DOHH2 (cell line): ENCODE results near the gene CCDC89.
"Not testable (repeated sequence)": the region's sequence is repeated elsewhere in the genome, so short reads cannot be mapped to it uniquely, and the experiment has no call there.

Experiments
- H3F3A ChIP-seq: fragments of 200-600 bp; sonication (generic), shearing (Covaris generic); 2 replicates; pipeline ENCODE4 v1.6.0; 2016; ENCODE audit warnings: antibody characterized with exemption, mild to moderate bottlenecking; ENCODE audit not compliant: control insufficient read depth, insufficient read depth
- H3K27ac ChIP-seq: fragments of 200-600 bp; sonication (generic); 2 replicates; pipeline ENCODE4 v1.5.1; 2014; ENCODE audit warnings: low read depth, mild to moderate bottlenecking, low read length, moderate library complexity
- H3K27me3 ChIP-seq: fragments of 200-600 bp; sonication (generic); 2 replicates; pipeline ENCODE4 v1.6.1; 2014; ENCODE audit warnings: mild to moderate bottlenecking, low read length, mixed read lengths; ENCODE audit not compliant: control insufficient read depth
- H3K36me3 ChIP-seq: fragments of 200-600 bp; sonication (generic); 2 replicates; pipeline ENCODE4 v1.6.1; 2014; ENCODE audit warnings: mild to moderate bottlenecking, low read length, moderate library complexity, mixed read lengths; ENCODE audit not compliant: control insufficient read depth
- H3K4me1 ChIP-seq: fragments of 200-600 bp; sonication (generic); 2 replicates; pipeline ENCODE4 v1.6.1; 2014; ENCODE audit warnings: mild to moderate bottlenecking, low read length, mixed read lengths; ENCODE audit not compliant: control insufficient read depth
- H3K4me2 ChIP-seq: fragments of 200-600 bp; sonication (generic); 2 replicates; pipeline ENCODE4 v1.6.0; 2014; ENCODE audit warnings: mild to moderate bottlenecking, low read length, moderate library complexity
- H3K4me3 ChIP-seq: fragments of 200-600 bp; sonication (generic); 2 replicates; pipeline ENCODE4 v1.5.1; 2014; ENCODE audit warnings: mild to moderate bottlenecking, low read length, mixed read lengths
- H3K79me2 ChIP-seq: fragments of 200-600 bp; sonication (generic); 2 replicates; pipeline ENCODE4 v1.6.1; 2014; ENCODE audit warnings: mild to moderate bottlenecking, low read length, mixed read lengths; ENCODE audit not compliant: control insufficient read depth
- H3K9me2 ChIP-seq: fragments of 200-600 bp; sonication (generic); replicated peaks from 2 replicates; pipeline ENCODE4 v1.6.1; 2014; ENCODE audit warnings: mild to moderate bottlenecking, low read length, mixed read lengths; ENCODE audit not compliant: control insufficient read depth
- H3K9me3 ChIP-seq: fragments of 200-600 bp; sonication (generic); 2 replicates; pipeline ENCODE4 v1.6.1; 2014; ENCODE audit warnings: antibody characterized with exemption, low read length, mixed read lengths; ENCODE audit not compliant: control insufficient read depth, insufficient read depth
- H4K20me1 ChIP-seq: fragments of 200-600 bp; sonication (generic); 2 replicates; pipeline ENCODE4 v1.6.0; 2014; ENCODE audit warnings: low read depth, mild to moderate bottlenecking, antibody characterized with exemption, low read length, moderate library complexity; ENCODE audit not compliant: control insufficient read depth, insufficient read depth
- EZH2phosphoT487 ChIP-seq: fragments of 200-600 bp; sonication (generic); IDR thresholded peaks from 2 replicates; pipeline ENCODE4 v1.6.1; 2017; ENCODE audit warnings: borderline replicate concordance, mild to moderate bottlenecking, antibody characterized with exemption, low read length, moderate library complexity, mixed read lengths
- TF ChIP-seq, protein P1 (sequence below): fragments of 200-600 bp; sonication (generic); IDR thresholded peaks from one replicate; pipeline ENCODE4 v1.5.1; 2014; ENCODE audit warnings: antibody characterized with exemption, mild to moderate bottlenecking, low read depth, low read length; ENCODE audit not compliant: poor library complexity, severe bottlenecking

CCDC89 gene

DNA sequence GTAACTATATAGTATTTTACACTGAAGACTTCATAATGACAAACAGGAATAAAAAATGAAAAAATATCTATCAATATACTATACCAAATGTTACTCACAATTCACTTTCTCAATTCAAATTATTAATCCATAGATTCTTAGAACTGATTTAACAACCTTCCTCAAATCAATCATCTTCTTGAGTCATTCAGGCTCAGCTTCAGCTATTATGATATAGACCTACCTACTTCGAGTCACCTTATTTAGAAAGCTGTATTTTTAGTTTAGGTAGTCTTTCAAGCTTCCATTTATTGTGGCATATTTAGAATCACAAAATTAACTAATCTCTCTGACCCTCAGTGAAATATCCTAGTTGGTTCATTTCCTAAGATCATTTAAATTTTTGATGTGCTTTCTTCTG is 29.2 kb downstream of the CCDC89 start:
- Histone ChIP-seq H3K4me1 (peaks cover 30% of the 10 kb centered on the region), H3K4me3 (no peak overlapping the region), H3K36me3 (peaks cover 83% of the 10 kb centered on the region), H3K79me2 (peaks cover 71% of the 10 kb centered on the region), H4K20me1 (peaks cover 42% of the 10 kb centered on the region; the same call in 1 of the 2 replicates), H3K9me2 (no peaks in the 10 kb centered on the region), H3K27ac (no peak overlapping the region), H3K9me3 (no peaks in the 10 kb centered on the region), H3K4me2 (no peak overlapping the region), H3K27me3 (no peaks in the 10 kb centered on the region), H3F3A (peaks cover 59% of the 10 kb centered on the region)
- TF ChIP-seq, protein P1, sequence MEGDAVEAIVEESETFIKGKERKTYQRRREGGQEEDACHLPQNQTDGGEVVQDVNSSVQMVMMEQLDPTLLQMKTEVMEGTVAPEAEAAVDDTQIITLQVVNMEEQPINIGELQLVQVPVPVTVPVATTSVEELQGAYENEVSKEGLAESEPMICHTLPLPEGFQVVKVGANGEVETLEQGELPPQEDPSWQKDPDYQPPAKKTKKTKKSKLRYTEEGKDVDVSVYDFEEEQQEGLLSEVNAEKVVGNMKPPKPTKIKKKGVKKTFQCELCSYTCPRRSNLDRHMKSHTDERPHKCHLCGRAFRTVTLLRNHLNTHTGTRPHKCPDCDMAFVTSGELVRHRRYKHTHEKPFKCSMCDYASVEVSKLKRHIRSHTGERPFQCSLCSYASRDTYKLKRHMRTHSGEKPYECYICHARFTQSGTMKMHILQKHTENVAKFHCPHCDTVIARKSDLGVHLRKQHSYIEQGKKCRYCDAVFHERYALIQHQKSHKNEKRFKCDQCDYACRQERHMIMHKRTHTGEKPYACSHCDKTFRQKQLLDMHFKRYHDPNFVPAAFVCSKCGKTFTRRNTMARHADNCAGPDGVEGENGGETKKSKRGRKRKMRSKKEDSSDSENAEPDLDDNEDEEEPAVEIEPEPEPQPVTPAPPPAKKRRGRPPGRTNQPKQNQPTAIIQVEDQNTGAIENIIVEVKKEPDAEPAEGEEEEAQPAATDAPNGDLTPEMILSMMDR, result no peak
- no peak for TF ChIP-seq EZH2phosphoT487

GRCh38 chr11:85654343-85654742 is 31.7 kb downstream of the CCDC89 start:
- peaks cover 12% of the 10 kb centered on the region for H3K4me1 ChIP-seq
- H3K9me3 ChIP-seq, H3K27ac ChIP-seq, H3K27me3 ChIP-seq, H3K9me2 ChIP-seq, H3K4me3 ChIP-seq, H3K4me2 ChIP-seq: not testable (repeated sequence)
- H3K79me2 ChIP-seq, result peaks cover 60% of the 10 kb centered on the region
- H3K36me3 ChIP-seq, result peaks cover 71% of the 10 kb centered on the region
- H4K20me1 ChIP-seq, result peaks cover 27% of the 10 kb centered on the region
- H3F3A ChIP-seq, result peaks cover 61% of the 10 kb centered on the region

GRCh38 chr11:85652786-85653447 is 33.1 kb downstream of the CCDC89 start:
- no peak overlapping the region for H3K27ac ChIP-seq
- no peaks in the 10 kb centered on the region for H3K27me3 ChIP-seq
- H3K4me1 ChIP-seq, result peaks cover 15% of the 10 kb centered on the region
- H3K9me2 ChIP-seq, result no peaks in the 10 kb centered on the region
- H3K4me3 ChIP-seq, result no peak overlapping the region
- peaks cover 15% of the 10 kb centered on the region for H4K20me1 ChIP-seq
- peaks cover 61% of the 10 kb centered on the region for H3K79me2 ChIP-seq
- H3K4me2 ChIP-seq, result no peak overlapping the region
- no peaks in the 10 kb centered on the region for H3K9me3 ChIP-seq
- H3K36me3 ChIP-seq, result peaks cover 57% of the 10 kb centered on the region
- TF ChIP-seq, protein P1, result no peak
- no peak for TF ChIP-seq EZH2phosphoT487
- H3F3A ChIP-seq, result peaks cover 50% of the 10 kb centered on the region

GRCh38 chr11:85651118-85651517 is 34.9 kb downstream of the CCDC89 start:
- Histone ChIP-seq H4K20me1 (peaks cover 9% of the 10 kb centered on the region), H3K4me1 (peaks cover 20% of the 10 kb centered on the region), H3K4me3 (no peak overlapping the region), H3K4me2 (no peak overlapping the region), H3K9me3 (no peaks in the 10 kb centered on the region), H3K27me3 (no peaks in the 10 kb centered on the region), H3F3A (peaks cover 32% of the 10 kb centered on the region), H3K9me2 (no peaks in the 10 kb centered on the region), H3K79me2 (peaks cover 46% of the 10 kb centered on the region), H3K36me3 (peaks cover 39% of the 10 kb centered on the region), H3K27ac (no peak overlapping the region)
- no peak for TF ChIP-seq EZH2phosphoT487
- TF ChIP-seq, protein P1, result no peak
